HG02973 (cell line): ENCODE data around the gene PDGFC.
"Not testable (repeated sequence)": the region's sequence is repeated elsewhere in the genome, so short reads cannot be mapped to it uniquely, and the experiment has no call there.

Experiments
- ATAC-seq: cut with Tn5 transposase; IDR thresholded peaks from one replicate; pipeline ENCODE4 v1.9.1; 2021; ENCODE audit warnings: moderate library complexity; ENCODE audit not compliant: unreplicated experiment

Gene PDGFC

GRCh38 chr4:156913234-156913633 lies 58.4 kb downstream of the PDGFC start:
- ATAC-seq, result no peak

- no peak for ATAC-seq
Measured at GRCh38 chr4:156909010-156909409, 62.6 kb downstream of the PDGFC start.

- ATAC-seq, result no peak
Measured at GRCh38 chr4:156906325-156906724, 65.3 kb downstream of the PDGFC start.

GRCh38 chr4:156901871-156902270 lies 69.7 kb downstream of the PDGFC start:
- no peak for ATAC-seq

- ATAC-seq, result no peak
Measured at GRCh38 chr4:156898373-156899117, 73.1 kb downstream of the PDGFC start.

GRCh38 chr4:156896527-156896926 lies 75.1 kb downstream of the PDGFC start:
- ATAC-seq, result no peak

GRCh38 chr4:156894234-156894633 lies 77.4 kb downstream of the PDGFC start:
- ATAC-seq, result no peak

- no peak for ATAC-seq
Measured at GRCh38 chr4:156892805-156893204, 78.8 kb downstream of the PDGFC start.

- no peak for ATAC-seq
Measured at GRCh38 chr4:156889616-156890594, 81.7 kb downstream of the PDGFC start.

- ATAC-seq, result no peak
Measured at GRCh38 chr4:156888762-156889161, 82.8 kb downstream of the PDGFC start.

- no peak for ATAC-seq
Measured at GRCh38 chr4:156886481-156886880, 85.1 kb downstream of the PDGFC start.

GRCh38 chr4:156885374-156885773 lies 86.2 kb downstream of the PDGFC start:
- no peak for ATAC-seq

- no peak for ATAC-seq
Measured at GRCh38 chr4:156884183-156884582, 87.4 kb downstream of the PDGFC start.

GRCh38 chr4:156875704-156876103 lies 95.9 kb downstream of the PDGFC start:
- ATAC-seq, result no peak

- ATAC-seq, result no peak
Measured at GRCh38 chr4:156875055-156875454, 96.5 kb downstream of the PDGFC start.

- no peak for ATAC-seq
Measured at GRCh38 chr4:156873799-156874198, 97.8 kb downstream of the PDGFC start.

- ATAC-seq, result no peak
Measured at GRCh38 chr4:156870861-156871260, 100.7 kb downstream of the PDGFC start.

GRCh38 chr4:156870131-156870530 lies 101.5 kb downstream of the PDGFC start:
- ATAC-seq, result no peak

GRCh38 chr4:156866088-156866487 lies 105.5 kb downstream of the PDGFC start:
- not testable (repeated sequence) for ATAC-seq

- no peak for ATAC-seq
Measured at GRCh38 chr4:156865451-156865850, 106.1 kb downstream of the PDGFC start.

- no peak for ATAC-seq
Measured at GRCh38 chr4:156858071-156858470, 113.5 kb downstream of the PDGFC start.

- ATAC-seq, result no peak
Measured at GRCh38 chr4:156838761-156839160, 132.8 kb downstream of the PDGFC start.
